HCT116 (cell line): Measurements from ENCODE around the gene HOGA1. TPM values are rescaled to one million over a fixed set of nuclear protein-coding genes. Genes with fewer than 3 reads are reported as not detected.
A peak's percentile ranks its signal among the peaks of the same experiment; 100 is the strongest.

Experiments used
- ATAC-seq: fragments of 200-7000 bp; cut with Tn5 transposase; 2 replicates; pipeline ENCODE4 v1.9.1; 2020; ENCODE audit warnings: mild to moderate bottlenecking, moderate library complexity
- BruUV-seq: library from RNA; stranded (reverse); fragments of 400-500 nt; replicated peaks from 2 replicates; lab custom pipeline; 2021; lab: Mats Ljungman, UMichigan
- CTCF ChIA-PET: fragments of 300-600 bp; sonication (Branson Sonifier 250); formaldehyde crosslinking; loops from one replicate; lab custom pipeline; 2021; ENCODE audit warnings: antibody characterized with exemption; lab: Charles Lee
- POLR2A ChIA-PET: fragments of 300-600, 350-600 bp; sonication (Branson Sonifier 250); formaldehyde crosslinking; loops from one replicate; lab custom pipeline; 2021; ENCODE audit warnings: antibody characterized with exemption; lab: Charles Lee
- RAD21 ChIA-PET, 2 experiments: fragments of 300-600 bp; sonication (Branson Sonifier 250); formaldehyde crosslinking; loops; one replicate each; lab custom pipeline; 2023; ENCODE audit warnings: low total read pairs in 2 of 2; ENCODE audit not compliant: uncharacterized antibody in 2 of 2, unreplicated experiment in 2 of 2, low non-redundant PET in 1 of 2; lab: Charles Lee
- DNase-seq: peaks from one replicate; pipeline ENCODE4 v3.0.0-alpha.2; 2010; ENCODE audit warnings: low read depth, low spot score
- H2AFZ ChIP-seq: fragments of 200-600 bp; shearing (Covaris generic), sonication (generic); 2 replicates; pipeline ENCODE4 v1.6.1; 2017; ENCODE audit warnings: low read depth, mixed run types, mixed read lengths, antibody characterized with exemption, low read length; ENCODE audit not compliant: poor library complexity, severe bottlenecking
- H3K27ac ChIP-seq: 2 replicates; pipeline ENCODE4 v1.5.1; 2012; ENCODE audit warnings: low read depth, low read length
- H3K27me3 ChIP-seq: fragments of 200-600 bp; sonication (generic); 2 replicates; pipeline ENCODE4 v1.6.1; 2016; ENCODE audit warnings: mixed run types, low read length, mixed read lengths; ENCODE audit not compliant: insufficient read depth
- H3K36me3 ChIP-seq, 2 experiments: fragments of 200-500 bp in 1 of 2; fragments of 200-600 bp in 1 of 2; sonication (Bioruptor generic) in 1 of 2; sonication (generic) in 1 of 2; 2 replicates each; pipeline versions ENCODE4 v1.5.1 to v1.6.1; 2014 to 2016; ENCODE audit warnings: low read length in 2 of 2, inconsistent platforms in 1 of 2, mixed read lengths in 1 of 2, mixed run types in 1 of 2; ENCODE audit not compliant: insufficient read depth in 2 of 2, control insufficient read depth in 1 of 2
- H3K4me1 ChIP-seq, 2 experiments: fragments of 200-600 bp in 1 of 2; sonication (generic) in 1 of 2; 2 replicates each; pipeline versions ENCODE4 v1.5.1 to v1.6.1; 2012 to 2017; ENCODE audit warnings: low read length in 2 of 2, inconsistent platforms in 1 of 2, mild to moderate bottlenecking in 1 of 2, mixed read lengths in 1 of 2, mixed run types in 1 of 2, moderate library complexity in 1 of 2; ENCODE audit not compliant: insufficient read depth in 2 of 2, control insufficient read depth in 1 of 2
- H3K4me2 ChIP-seq: fragments of 200-600 bp; sonication (generic); 2 replicates; pipeline ENCODE4 v1.6.1; 2017; ENCODE audit warnings: mixed run types, low read length, mixed read lengths
- H3K4me3 ChIP-seq, 2 experiments: fragments of 200-600 bp in 1 of 2; sonication (generic) in 1 of 2; replicated peaks in 1 of 2; 2 replicates each; pipeline ENCODE4 v1.5.1; 2011 to 2016; ENCODE audit warnings: low read length in 2 of 2, control low read depth in 1 of 2, low read depth in 1 of 2, mild to moderate bottlenecking in 1 of 2, mixed read lengths in 1 of 2, mixed run types in 1 of 2
- H3K79me2 ChIP-seq: fragments of 200-600 bp; sonication (generic); 2 replicates; pipeline ENCODE4 v1.6.1; 2017; ENCODE audit warnings: mild to moderate bottlenecking, mixed run types, low read length, moderate library complexity, mixed read lengths; ENCODE audit not compliant: insufficient read depth
- H3K9ac ChIP-seq: fragments of 200-600 bp; sonication (generic); 2 replicates; pipeline ENCODE4 v1.6.1; 2016; ENCODE audit warnings: low read length, mixed read lengths
- H3K9me2 ChIP-seq: fragments of 200-600 bp; sonication (generic), shearing (Covaris generic); 2 replicates; pipeline ENCODE4 v1.6.1; 2017; ENCODE audit warnings: mixed run types, mild to moderate bottlenecking, moderate library complexity; ENCODE audit not compliant: insufficient read depth
- H3K9me3 ChIP-seq, 2 experiments: fragments of 200-500 bp in 1 of 2; fragments of 200-600 bp in 1 of 2; sonication (Bioruptor generic) in 1 of 2; sonication (generic) in 1 of 2; 2 replicates each; pipeline ENCODE4 v1.6.1; 2014 to 2017; ENCODE audit warnings: low read length in 2 of 2, mixed read lengths in 2 of 2, inconsistent platforms in 1 of 2, low read depth in 1 of 2, mild to moderate bottlenecking in 1 of 2, mixed run types in 1 of 2, moderate library complexity in 1 of 2; ENCODE audit not compliant: control insufficient read depth in 1 of 2, insufficient read depth in 1 of 2
- H4K20me1 ChIP-seq: fragments of 200-600 bp; sonication (generic), shearing (Covaris generic); 2 replicates; pipeline ENCODE4 v1.6.1; 2017; ENCODE audit warnings: mixed run types, mild to moderate bottlenecking, moderate library complexity; ENCODE audit not compliant: insufficient read depth
- CBX3 ChIP-seq: IDR thresholded peaks from 2 replicates; pipeline ENCODE4 v1.6.1; 2012; ENCODE audit warnings: low read depth
- CEBPB ChIP-seq: IDR thresholded peaks from 2 replicates; pipeline ENCODE4 v1.6.1; 2012; ENCODE audit warnings: low read depth
- ELF1 ChIP-seq: IDR thresholded peaks from 2 replicates; pipeline ENCODE4 v1.6.1; 2012; ENCODE audit warnings: low read depth, borderline replicate concordance
- FOSL1 ChIP-seq: IDR thresholded peaks from 2 replicates; pipeline ENCODE4 v1.6.1; 2012; ENCODE audit warnings: low read depth
- JUND ChIP-seq: IDR thresholded peaks from 2 replicates; pipeline ENCODE4 v1.6.1; 2012
- POLR2A ChIP-seq: IDR thresholded peaks from 2 replicates; pipeline ENCODE4 v1.7.0; 2011; ENCODE audit warnings: borderline replicate concordance; ENCODE audit not compliant: insufficient read depth, insufficient read length; ENCODE audit errors: extremely low read depth
- REST ChIP-seq: IDR thresholded peaks from 2 replicates; pipeline ENCODE4 v1.6.1; 2012; ENCODE audit warnings: low read depth
- ZFX ChIP-seq: fragments of 450-650 bp; IDR thresholded peaks from 2 replicates; pipeline ENCODE4 v1.6.1; 2017
- intact Hi-C: fragments of 100-400 bp; cut with micrococcal nuclease; formaldehyde crosslinking; loops from 2 replicates; pipeline ENCODE4 v1.10.0; 2022
- total RNA-seq: library from RNA; stranded (reverse); gene quantifications from one replicate; pipeline ENCODE4 v1.2.1, GENCODE V29; 2021; ENCODE audit not compliant: unreplicated experiment
- TF ChIP-seq, protein P1 (sequence below): IDR thresholded peaks from 2 replicates; pipeline ENCODE4 v1.6.1; 2011; ENCODE audit warnings: mild to moderate bottlenecking, low read length, moderate library complexity; ENCODE audit not compliant: insufficient replicate concordance; ENCODE audit errors: extremely low read depth
- TF ChIP-seq, protein P2 (sequence below): IDR thresholded peaks from 2 replicates; pipeline ENCODE4 v1.6.1; 2012

HOGA1 gene
- total RNA-seq, 1 experiment from 2014 or later = 1.6 TPM

GRCh38 chr10:97631098-97631497, 46.9 kb downstream of the HOGA1 start:
- Histone ChIP-seq H3K4me2 (no peak overlapping the region), H4K20me1 (no peaks in the 10 kb centered on the region), H3K9ac (no peak overlapping the region), H2AFZ (no peak overlapping the region), H3K9me3 (no peaks in the 10 kb centered on the region), H3K9me2 (no peaks in the 10 kb centered on the region), H3K27me3 (no peaks in the 10 kb centered on the region), H3K79me2 (peaks cover 6% of the 10 kb centered on the region; the same call in 1 of the 2 replicates), H3K4me1 (peaks cover 0 to 27% of the 10 kb centered on the region in 2 experiments; a peak in 3 of 4 replicates), H3K4me3 (no peak overlapping the region), H3K27ac (no peak overlapping the region), H3K36me3 (no peaks in the 10 kb centered on the region)
- TF ChIP-seq CBX3 (no peak), ZFX (no peak), FOSL1 (no peak), REST (no peak), POLR2A (no peak), JUND (no peak), CEBPB (no peak), ELF1 (no peak)
- TF ChIP-seq, protein P1, sequence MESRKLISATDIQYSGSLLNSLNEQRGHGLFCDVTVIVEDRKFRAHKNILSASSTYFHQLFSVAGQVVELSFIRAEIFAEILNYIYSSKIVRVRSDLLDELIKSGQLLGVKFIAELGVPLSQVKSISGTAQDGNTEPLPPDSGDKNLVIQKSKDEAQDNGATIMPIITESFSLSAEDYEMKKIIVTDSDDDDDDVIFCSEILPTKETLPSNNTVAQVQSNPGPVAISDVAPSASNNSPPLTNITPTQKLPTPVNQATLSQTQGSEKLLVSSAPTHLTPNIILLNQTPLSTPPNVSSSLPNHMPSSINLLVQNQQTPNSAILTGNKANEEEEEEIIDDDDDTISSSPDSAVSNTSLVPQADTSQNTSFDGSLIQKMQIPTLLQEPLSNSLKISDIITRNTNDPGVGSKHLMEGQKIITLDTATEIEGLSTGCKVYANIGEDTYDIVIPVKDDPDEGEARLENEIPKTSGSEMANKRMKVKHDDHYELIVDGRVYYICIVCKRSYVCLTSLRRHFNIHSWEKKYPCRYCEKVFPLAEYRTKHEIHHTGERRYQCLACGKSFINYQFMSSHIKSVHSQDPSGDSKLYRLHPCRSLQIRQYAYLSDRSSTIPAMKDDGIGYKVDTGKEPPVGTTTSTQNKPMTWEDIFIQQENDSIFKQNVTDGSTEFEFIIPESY = no peak
- TF ChIP-seq, protein P2, sequence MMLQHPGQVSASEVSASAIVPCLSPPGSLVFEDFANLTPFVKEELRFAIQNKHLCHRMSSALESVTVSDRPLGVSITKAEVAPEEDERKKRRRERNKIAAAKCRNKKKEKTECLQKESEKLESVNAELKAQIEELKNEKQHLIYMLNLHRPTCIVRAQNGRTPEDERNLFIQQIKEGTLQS = no peak
- no peak for ATAC-seq
- no peak for DNase-seq
- CTCF ChIA-PET = no interaction called here
- TSS peak; percentile 8 for BruUV-seq
- RAD21 ChIA-PET = no interaction called here
- POLR2A ChIA-PET = no interaction called here
- intact Hi-C loops = no loop called here
